ENCODE measurements around the gene DNM3. TPM values are rescaled to one million over a fixed set of nuclear protein-coding genes. Genes with fewer than 3 reads are reported as not detected.

The DNM3 gene
- total and polyA plus RNA-seq, 12 donors = 7.2 to 78.6 (median 18.4) TPM

- TF ChIP-seq CTCF (IDR thresholded peaks at IDR 0.05) (no peak), POLR2A (IDR thresholded peaks at IDR 0.05) (no peak)
- DNase-seq = no peak
- no peaks in the 10 kb centered on the region for H3K9me3 ChIP-seq (replicated peaks in 1 of 3)
- H3K36me3 ChIP-seq (replicated peaks in 1 of 2) = no peaks in the 10 kb centered on the region
- H3K4me1 ChIP-seq (replicated peaks in 1 of 2) = no peaks in the 10 kb centered on the region
- WGBS, 4 donors = 23 to 32% (median 29%) methylated on average over 1 of the region's 1 CpG
- intact Hi-C loops (cut with DNase I) = no loop called here
- H3K27me3 ChIP-seq = no peaks in the 10 kb centered on the region
- no peak overlapping the region for H3K4me3 ChIP-seq
- no peak overlapping the region for H3K27ac ChIP-seq
Observed at GRCh38 chr1:171948511-171948910, 107.2 kb downstream of the DNM3 start.

GRCh38 chr1:171949316-171949715 is 108.0 kb downstream of the DNM3 start:
- WGBS, 4 donors = 91 to 95% (median 95%) methylated on average over 2 of the region's 2 CpGs
- Histone ChIP-seq H3K36me3 (replicated peaks in 1 of 2) (no peaks in the 10 kb centered on the region), H3K9me3 (replicated peaks in 1 of 3) (no peaks in the 10 kb centered on the region), H3K27me3 (no peaks in the 10 kb centered on the region), H3K4me3 (no peak overlapping the region), H3K4me1 (replicated peaks in 1 of 2) (peaks cover 0 to 8% of the 10 kb centered on the region in 2 donors), H3K27ac (no peak overlapping the region)
- DNase-seq = no peak
- intact Hi-C loops (cut with DNase I) = no loop called here
- TF ChIP-seq CTCF (IDR thresholded peaks at IDR 0.05) (no peak), POLR2A (IDR thresholded peaks at IDR 0.05) (no peak)

- WGBS, 4 donors = 21 to 35% (median 31%) methylated on average over 1 of the region's 1 CpG
Observed at GRCh38 chr1:171953835-171954234, 112.5 kb downstream of the DNM3 start.

GRCh38 chr1:171954361-171954760 is 113.1 kb downstream of the DNM3 start:
- peak in 3 of 7 donors; percentile 17 to 23 (median 21) for DNase-seq
- Histone ChIP-seq H3K27me3 (no peaks in the 10 kb centered on the region), H3K4me3 (no peak overlapping the region), H3K9me3 (replicated peaks in 1 of 3) (no peaks in the 10 kb centered on the region), H3K27ac (no peak overlapping the region), H3K36me3 (replicated peaks in 1 of 2) (no peaks in the 10 kb centered on the region), H3K4me1 (replicated peaks in 1 of 2) (peaks cover 0 to 15% of the 10 kb centered on the region in 2 donors)
- 37 to 46% (median 41%) methylated on average over 4 of the region's 4 CpGs for WGBS, 4 donors
- intact Hi-C loops (cut with DNase I) = no loop called here
- TF ChIP-seq CTCF (IDR thresholded peaks at IDR 0.05) (no peak), POLR2A (IDR thresholded peaks at IDR 0.05) (no peak)

More at GRCh38 chr1:171953835-171954234, 112.5 kb downstream of the DNM3 start:
- H3K27ac ChIP-seq = no peak overlapping the region
- intact Hi-C loops (cut with DNase I) = no loop called here
- no peaks in the 10 kb centered on the region for H3K36me3 ChIP-seq (replicated peaks in 1 of 2)
- H3K9me3 ChIP-seq (replicated peaks in 1 of 3) = no peaks in the 10 kb centered on the region
- H3K4me1 ChIP-seq (replicated peaks in 1 of 2) = peaks cover 0 to 15% of the 10 kb centered on the region in 2 donors
- TF ChIP-seq CTCF (IDR thresholded peaks at IDR 0.05) (no peak), POLR2A (IDR thresholded peaks at IDR 0.05) (no peak)
- no peak overlapping the region for H3K4me3 ChIP-seq
- no peak for DNase-seq
- H3K27me3 ChIP-seq = no peaks in the 10 kb centered on the region

Measured in adrenal gland (tissue), 12 donors.